IMR-90 (cell line): ENCODE measurements around the gene CCDC107. TPM values are rescaled to one million over a fixed set of nuclear protein-coding genes. Genes with fewer than 3 reads are reported as not detected.

Experiments used
- ATAC-seq: fragments of 200-7000 bp; cut with Tn5 transposase; 2 replicates; pipeline ENCODE4 v1.9.1; 2020; ENCODE audit warnings: low read depth, mild to moderate bottlenecking, moderate library complexity
- BruUV-seq: library from RNA; stranded (reverse); fragments of 400-500 nt; replicated peaks from 2 replicates; lab custom pipeline; 2021; lab: Mats Ljungman, UMichigan
- CTCF ChIA-PET: fragments of 300-600 bp; formaldehyde crosslinking; extraction: SDS; loops from one replicate; lab custom pipeline; 2021; ENCODE audit warnings: antibody characterized with exemption; lab: Yijun Ruan, JAX
- POLR2A ChIA-PET: fragments of 300-600 bp; sonication (Branson Sonifier 250); formaldehyde crosslinking; loops from one replicate; lab custom pipeline; 2022; ENCODE audit warnings: antibody characterized with exemption; ENCODE audit not compliant: unreplicated experiment; lab: Charles Lee
- DNase-seq: peaks from one replicate; pipeline ENCODE4 v3.0.0; 2013
- H2AFZ ChIP-seq: replicated peaks from 2 replicates; pipeline ENCODE3; 2013; ENCODE audit warnings: low read length, mild to moderate bottlenecking; ENCODE audit not compliant: poor library complexity
- H2AK5ac ChIP-seq: 2 replicates; pipeline ENCODE4 v1.6.1; 2013; ENCODE audit warnings: low read depth, low read length, inconsistent platforms
- H2AK9ac ChIP-seq: replicated peaks from 2 replicates; pipeline ENCODE3; 2013; ENCODE audit warnings: mild to moderate bottlenecking, low read depth, low read length, moderate library complexity; ENCODE audit not compliant: poor library complexity
- H2BK120ac ChIP-seq: 2 replicates; pipeline ENCODE4 v1.6.1; 2013; ENCODE audit warnings: low read depth, low read length, inconsistent platforms
- H2BK15ac ChIP-seq: 3 replicates; pipeline ENCODE4 v1.6.1; 2013; ENCODE audit warnings: low read depth, low read length, inconsistent platforms
- H2BK20ac ChIP-seq: 2 replicates; pipeline ENCODE4 v1.6.1; 2013; ENCODE audit warnings: low read depth, mild to moderate bottlenecking, inconsistent platforms, low read length, moderate library complexity
- H2BK5ac ChIP-seq: 2 replicates; pipeline ENCODE4 v1.6.1; 2013; ENCODE audit warnings: mild to moderate bottlenecking, low read depth, low read length, inconsistent platforms; ENCODE audit not compliant: poor library complexity, severe bottlenecking
- H3K14ac ChIP-seq: replicated peaks from 2 replicates; pipeline ENCODE4 v1.6.1; 2013; ENCODE audit warnings: low read depth, low read length, inconsistent platforms
- H3K18ac ChIP-seq: 2 replicates; pipeline ENCODE4 v1.6.1; 2013; ENCODE audit warnings: low read depth, low read length, control low read depth
- H3K23ac ChIP-seq: 2 replicates; pipeline ENCODE4 v1.6.1; 2013; ENCODE audit warnings: low read depth, low read length, inconsistent platforms
- H3K27ac ChIP-seq: 2 replicates; pipeline ENCODE4 v1.5.1; 2013; ENCODE audit warnings: mild to moderate bottlenecking, control low read depth, low read length; ENCODE audit not compliant: insufficient read depth
- H3K27me3 ChIP-seq: 2 replicates; pipeline ENCODE4 v1.6.1; 2013; ENCODE audit warnings: low read length; ENCODE audit not compliant: control insufficient read depth, insufficient read depth
- H3K36me3 ChIP-seq: 2 replicates; pipeline ENCODE4 v1.6.1; 2013; ENCODE audit warnings: low read length, mixed read lengths; ENCODE audit not compliant: control insufficient read depth, insufficient read depth
- H3K4ac ChIP-seq: 2 replicates; pipeline ENCODE4 v1.6.1; 2013; ENCODE audit warnings: low read depth, low read length, inconsistent platforms
- H3K4me1 ChIP-seq: 2 replicates; pipeline ENCODE4 v1.6.1; 2013; ENCODE audit warnings: low read length, mixed read lengths; ENCODE audit not compliant: control insufficient read depth, insufficient read depth
- H3K4me2 ChIP-seq: 2 replicates; pipeline ENCODE4 v1.6.1; 2013; ENCODE audit warnings: low read depth, mild to moderate bottlenecking, control low read depth, low read length, moderate library complexity
- H3K4me3 ChIP-seq: 2 replicates; pipeline ENCODE4 v1.5.1; 2013; ENCODE audit warnings: low read depth, mild to moderate bottlenecking, control low read depth, low read length, moderate library complexity; ENCODE audit not compliant: insufficient read depth
- H3K56ac ChIP-seq: 2 replicates; pipeline ENCODE4 v1.6.1; 2013; ENCODE audit warnings: low read length, inconsistent platforms; ENCODE audit not compliant: insufficient read depth; ENCODE audit errors: extremely low read depth
- H3K79me1 ChIP-seq, 2 experiments: 2 replicates each; pipeline ENCODE4 v1.6.1; 2013; ENCODE audit warnings: low read length in 2 of 2, inconsistent platforms in 1 of 2, low read depth in 1 of 2
- H3K9ac ChIP-seq: 2 replicates; pipeline ENCODE4 v1.6.1; 2013; ENCODE audit warnings: low read depth, low read length, control low read depth
- H3K9me1 ChIP-seq: 2 replicates; pipeline ENCODE4 v1.6.1; 2013; ENCODE audit warnings: low read length, inconsistent platforms; ENCODE audit not compliant: insufficient read depth
- H3K9me3 ChIP-seq: 2 replicates; pipeline ENCODE4 v1.6.1; 2013; ENCODE audit warnings: low read length; ENCODE audit not compliant: control insufficient read depth, insufficient read depth
- H4K20me1 ChIP-seq: 2 replicates; pipeline ENCODE4 v1.6.1; 2013; ENCODE audit warnings: low read length, inconsistent platforms; ENCODE audit not compliant: insufficient read depth
- H4K5ac ChIP-seq: 2 replicates; pipeline ENCODE4 v1.6.1; 2013; ENCODE audit warnings: mild to moderate bottlenecking, low read depth, low read length, control low read depth
- H4K8ac ChIP-seq, 2 experiments: 2 replicates each; pipeline ENCODE4 v1.6.1; 2013; ENCODE audit warnings: low read depth in 2 of 2, low read length in 2 of 2, control low read depth in 1 of 2, inconsistent platforms in 1 of 2
- H4K91ac ChIP-seq: 2 replicates; pipeline ENCODE4 v1.6.1; 2013; ENCODE audit warnings: low read depth, low read length, inconsistent platforms; ENCODE audit not compliant: insufficient read depth
- MAFK ChIP-seq: IDR thresholded peaks from 2 replicates; pipeline ENCODE4 v1.6.1; 2012; ENCODE audit warnings: low read depth, low read length, improper control_type of control experiment
- MAZ ChIP-seq: IDR thresholded peaks from 2 replicates; pipeline ENCODE4 v1.6.1; 2012; ENCODE audit warnings: low read depth, mild to moderate bottlenecking, low read length, improper control_type of control experiment, moderate library complexity, borderline replicate concordance
- POLR2A ChIP-seq: IDR thresholded peaks from 2 replicates; pipeline ENCODE4 v1.6.1; 2012; ENCODE audit warnings: mild to moderate bottlenecking, low read depth, low read length
- RAD21 ChIP-seq: IDR thresholded peaks from 2 replicates; pipeline ENCODE4 v1.6.1; 2012; ENCODE audit warnings: low read length, improper control_type of control experiment
- RFX5 ChIP-seq: IDR thresholded peaks from 2 replicates; pipeline ENCODE4 v1.8.0; 2012; ENCODE audit warnings: low read depth, mild to moderate bottlenecking, low read length, moderate library complexity
- SMC3 ChIP-seq: fragments of 150-350 bp; IDR thresholded peaks from 2 replicates; pipeline ENCODE4 v1.6.1; 2016; ENCODE audit warnings: low read depth, mild to moderate bottlenecking, antibody characterized with exemption, low read length, moderate library complexity
- WGBS, 2 experiments: methylation state at CpG; one replicate each; pipeline versions ENCODE4 v1.1.5 to v1.1.7; 2013; ENCODE audit warnings: missing lambda C conversion rate in 2 of 2; ENCODE audit not compliant: insufficient read length in 1 of 2; ENCODE audit errors: extremely low coverage in 2 of 2; 5-methylcytosine and 5-hydroxymethylcytosine counted together
- dilution Hi-C: fragments of 300-500 bp; cut with HindIII; formaldehyde crosslinking; loops from one replicate; pipeline ENCODE4 v1.14.3; 2018; ENCODE audit warnings: low sequenced_read_pairs; ENCODE audit not compliant: unreplicated experiment
- in situ Hi-C: fragments of 300-500 bp; cut with MboI; formaldehyde crosslinking; loops from 3 replicates; pipeline ENCODE4 v1.14.3; 2019; ENCODE audit warnings: low sequenced_read_pairs, inconsistent platforms, mixed read lengths
- intact Hi-C: fragments of 100-400 bp; cut with micrococcal nuclease; formaldehyde crosslinking; loops from 2 replicates; pipeline ENCODE4 v1.10.0; 2022
- polyA plus RNA-seq, 3 experiments: library from polyadenylated mRNA; depleted of rRNA; stranded (reverse); fragments of >200 nt; gene quantifications; 2 replicates each; pipeline ENCODE4 v1.2.3, GENCODE V29; 2012; ENCODE audit warnings: low replicate concordance in 1 of 3
- total RNA-seq: library from RNA; depleted of rRNA; stranded (reverse); fragments of >200 nt; gene quantifications from 2 replicates; pipeline ENCODE4 v1.2.3, GENCODE V29; 2012

The CCDC107 gene
- total and polyA plus RNA-seq, 2 of the 4 experiments (the other 2 are of a cell fraction) = 6.8 to 21.1 TPM

- WGBS, 2 experiments = 12% methylated on average over 4 of the region's 10 CpGs; no CpG with 5 or more reads in 1 of the 2 experiments
- peak within 1 kb of the TSS; percentile 52 for H3K23ac ChIP-seq
- H3K9me3 ChIP-seq = no peaks in the 10 kb centered on the region
- intact Hi-C loops = no loop called here
- H2BK120ac ChIP-seq = no peak within 1 kb of the TSS; the same call in none of the 2 replicates
- H2AK9ac ChIP-seq = peak within 1 kb of the TSS; percentile 85
- dilution Hi-C loops = no loop called here
- peak within 1 kb of the TSS; percentile 16; the same call in 1 of the 2 replicates for H3K4me3 ChIP-seq
- BruUV-seq = no TSS peak
- H2BK5ac ChIP-seq = peak within 1 kb of the TSS; percentile 0
- TF ChIP-seq MAFK (no peak), SMC3 (no peak), POLR2A (no peak), RFX5 (no peak), RAD21 (no peak), MAZ (0 out of 2 replicates have a peak, but pooled peaks have one; percentile 27)
- no peaks in the 10 kb centered on the region for H4K20me1 ChIP-seq
- H3K4me1 ChIP-seq = peaks cover 20% of the 10 kb centered on the region
- no peaks in the 10 kb centered on the region for H3K36me3 ChIP-seq
- POLR2A ChIA-PET = interaction anchor here (0.8 to 1.0 kb wide), 3 partner anchors 13 to 55 kb away, joined by 3 to 4 read pairs (median 3); no protein-coding TSS in a partner anchor
- DNase-seq (no peak), ATAC-seq (0 out of 2 replicates have a peak, but pooled peaks have one; percentile 6)
- H3K9me1 ChIP-seq = peaks cover 20% of the 10 kb centered on the region
- CTCF ChIA-PET = interaction anchor here (1.1 kb wide), 1 partner anchor 15 kb away, joined by 3 read pairs; the partner anchor contains the start of gene CCDC107
- H3K9ac ChIP-seq = peak within 1 kb of the TSS; percentile 6; the same call in 1 of the 2 replicates
- H4K8ac ChIP-seq = peak within 1 kb of the TSS; percentile 23 to 32; a peak in 2 of 4 replicates
- H2BK15ac ChIP-seq = peak within 1 kb of the TSS; percentile 76; the same call in 2 of the 3 replicates
- H2AFZ ChIP-seq = peak within 1 kb of the TSS; percentile 53
- peak within 1 kb of the TSS; percentile 70; the same call in 1 of the 2 replicates for H4K91ac ChIP-seq
- H4K5ac ChIP-seq = peak within 1 kb of the TSS; percentile 40; the same call in 1 of the 2 replicates
- no peaks in the 10 kb centered on the region for H3K27me3 ChIP-seq
- peak within 1 kb of the TSS; percentile 58; the same call in 1 of the 2 replicates for H3K14ac ChIP-seq
- no peak within 1 kb of the TSS for H3K56ac ChIP-seq
- peak within 1 kb of the TSS; percentile 27; the same call in 1 of the 2 replicates for H3K4me2 ChIP-seq
- no peaks in the 10 kb centered on the region; a peak in 2 of 4 replicates for H3K79me1 ChIP-seq
- H3K27ac ChIP-seq = no peak within 1 kb of the TSS
- in situ Hi-C loops = no loop called here
- H2AK5ac ChIP-seq = peak within 1 kb of the TSS; percentile 75
- H2BK20ac ChIP-seq = peak within 1 kb of the TSS; percentile 47; the same call in 1 of the 2 replicates
- peak within 1 kb of the TSS; percentile 43 for H3K4ac ChIP-seq
- peak within 1 kb of the TSS; percentile 22; the same call in 1 of the 2 replicates for H3K18ac ChIP-seq
Observed at GRCh38 chr9:35673132-35674024, 15.3 kb downstream of the CCDC107 start, which contains the start of gene CA9. TSS of gene CA9 (plus strand) at chr9:35673928. CDS start at chr9:35673960, 32 bp downstream.
